Myocyte (in vitro differentiated cells): ENCODE data around the gene C14orf119. TPM values are rescaled to one million over a fixed set of nuclear protein-coding genes. Genes with fewer than 3 reads are reported as not detected.
A peak's percentile ranks its signal among the peaks of the same experiment; 100 is the strongest.

ENCODE experiments used
- DNase-seq: peaks from one replicate; pipeline ENCODE4 v3.0.0-alpha.2; 2012; ENCODE audit warnings: low read depth
- total RNA-seq: library from RNA; depleted of rRNA; stranded (reverse); fragments of >200 nt; gene quantifications from 2 replicates; pipeline ENCODE4 v1.2.3, GENCODE V29; 2014

Gene C14orf119
- total RNA-seq, 1 donor from 2014 or later: 40.7 TPM

DNA sequence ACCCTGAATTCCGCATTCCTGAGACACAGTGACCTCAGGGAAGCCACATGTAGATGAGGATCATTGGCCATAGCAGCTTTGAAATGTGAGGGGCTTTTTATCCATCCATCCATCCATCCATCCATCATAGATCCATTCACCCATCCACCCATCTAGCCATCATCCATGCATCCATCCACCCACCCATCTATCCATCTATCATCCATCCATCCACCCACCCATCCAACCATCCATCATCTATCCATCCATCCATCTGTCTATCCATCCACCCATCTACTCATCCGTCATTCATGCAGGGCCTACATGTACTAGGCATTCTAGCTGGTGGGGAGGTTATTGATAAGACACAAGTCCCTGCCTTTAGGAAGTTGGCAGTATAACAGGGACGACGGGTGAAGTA, 51.7 kb downstream of the C14orf119 start:
- no peak for DNase-seq

DNA sequence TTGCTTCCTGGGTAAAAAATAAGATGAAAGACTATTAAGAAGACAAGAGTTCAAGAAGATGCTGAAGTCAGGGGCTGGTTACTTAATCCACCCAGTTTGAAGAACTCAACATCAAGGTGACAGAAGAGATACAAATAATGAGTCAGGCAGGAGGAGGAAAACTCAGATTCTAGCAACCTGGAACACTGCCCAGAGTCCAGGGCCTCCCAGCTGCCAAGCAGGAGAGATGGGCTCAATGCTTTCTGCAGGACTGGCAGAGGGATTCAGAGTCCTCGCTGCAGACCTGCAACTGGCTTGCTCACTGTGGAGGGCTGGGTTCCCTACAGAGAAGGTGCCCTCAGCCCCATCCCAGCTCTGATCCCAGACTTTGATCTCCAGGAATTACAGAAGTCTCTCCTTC, 52.4 kb downstream of the C14orf119 start:
- peak; percentile 68 for DNase-seq

DNA sequence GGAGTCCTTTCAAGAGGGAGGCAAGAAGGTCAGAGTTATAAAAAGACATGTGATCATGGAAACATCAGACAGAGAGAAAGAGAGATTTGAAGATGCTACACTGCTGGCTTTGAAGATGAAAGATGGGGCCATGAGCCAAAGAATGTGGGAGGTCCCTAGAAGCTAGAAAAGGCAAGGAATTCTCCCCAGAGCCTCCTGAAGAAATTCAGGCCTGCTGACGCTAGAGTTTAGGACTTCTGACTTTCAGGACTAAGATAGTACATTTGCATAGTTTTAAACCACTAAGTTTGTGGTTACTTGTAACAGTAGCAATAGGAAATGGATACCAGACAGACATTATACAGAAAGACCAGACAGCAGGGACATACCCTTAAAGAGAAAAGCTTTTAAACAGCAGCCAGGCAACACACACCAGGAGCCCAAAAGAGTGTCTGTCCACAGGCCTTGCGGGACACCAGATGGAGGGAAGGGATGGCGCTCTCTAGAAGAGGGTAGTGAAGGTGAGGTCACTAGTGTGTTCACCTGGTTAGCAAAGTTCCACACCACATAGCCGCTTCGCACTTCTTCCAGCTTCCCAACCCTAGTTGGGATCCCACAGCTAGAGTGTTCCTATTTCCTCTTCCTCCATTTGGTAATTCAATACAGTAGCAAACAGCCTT, 53.4 kb downstream of the C14orf119 start:
- DNase-seq: no peak

DNA sequence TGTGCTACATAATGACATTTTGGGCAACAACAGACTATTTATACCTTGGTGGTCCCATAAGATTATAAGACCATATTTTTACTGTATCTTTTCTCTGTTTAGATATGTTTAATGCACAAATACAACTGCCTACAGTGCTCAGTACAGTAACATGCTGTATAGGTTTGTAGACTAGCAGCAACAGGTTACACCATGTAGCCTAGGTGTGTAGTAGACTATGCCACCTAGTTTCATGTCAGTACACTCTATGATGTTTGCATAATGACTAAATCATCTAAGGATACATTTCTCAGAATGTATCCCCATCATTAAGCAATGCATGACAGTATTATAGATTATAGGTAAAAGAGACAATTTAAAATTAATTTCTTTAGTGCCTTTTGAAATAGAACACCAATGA, 54.4 kb downstream of the C14orf119 start:
- DNase-seq: no peak

Other genes with a start within 250 kb of the C14orf119 start
- 81.6 and 106 TPM in 2 replicates for gene LRP10, start 223.8 kb upstream of the C14orf119 start, total RNA-seq
- gene REM2, start 212.3 kb upstream of the C14orf119 start, total RNA-seq: 0.42 and 0.78 TPM in 2 replicates
- 74.9 and 440 TPM in 2 replicates for gene RBM23, start 176.4 kb upstream of the C14orf119 start, total RNA-seq
- 64.1 and 75.9 TPM in 2 replicates for gene PRMT5, start 166.1 kb upstream of the C14orf119 start, total RNA-seq
- gene HAUS4, start 138.4 kb upstream of the C14orf119 start, total RNA-seq: 17.4 and 21.2 TPM in 2 replicates
- gene AJUBA, start 113.0 kb upstream of the C14orf119 start, total RNA-seq: 150 and 178 TPM in 2 replicates
- 5.5 and 7.2 TPM in 2 replicates for gene C14orf93, start 85.4 kb upstream of the C14orf119 start, total RNA-seq
- gene PSMB5, start 60.6 kb upstream of the C14orf119 start, total RNA-seq: 250 and 303 TPM in 2 replicates
- gene PSMB11, start 53.3 kb upstream of the C14orf119 start, total RNA-seq: not detected in 2 replicates
- gene CDH24, start 38.0 kb upstream of the C14orf119 start, total RNA-seq: 3.2 and 3.7 TPM in 2 replicates
- gene ACIN1, start 369 bp upstream of the C14orf119 start, total RNA-seq: 85.4 and 90.4 TPM in 2 replicates
- gene CIROP, start 9.5 kb downstream of the C14orf119 start, total RNA-seq: not detected in 2 replicates
- not detected in 2 replicates for gene CEBPE, start 23.8 kb downstream of the C14orf119 start, total RNA-seq
- 1.7 and 4.8 TPM in 2 replicates for gene SLC7A8, start 88.2 kb downstream of the C14orf119 start, total RNA-seq
- not detected in 2 replicates for gene RNF212B, start 142.4 kb downstream of the C14orf119 start, total RNA-seq
- 7.1 and 8.7 TPM in 2 replicates for gene HOMEZ, start 190.6 kb downstream of the C14orf119 start, total RNA-seq
- 6.1 and 8.1 TPM in 2 replicates for gene PPP1R3E, start 207.4 kb downstream of the C14orf119 start, total RNA-seq
- gene BCL2L2, start 211.3 kb downstream of the C14orf119 start, total RNA-seq: 19.4 and 22.0 TPM in 2 replicates
- gene PABPN1, start 226.0 kb downstream of the C14orf119 start, total RNA-seq: 90.2 and 90.5 TPM in 2 replicates